ENCODE data around the gene NOD1.
"Not testable (repeated sequence)": the region's sequence is repeated elsewhere in the genome, so short reads cannot be mapped to it uniquely, and the experiment has no call there.

Gene NOD1

DNA sequence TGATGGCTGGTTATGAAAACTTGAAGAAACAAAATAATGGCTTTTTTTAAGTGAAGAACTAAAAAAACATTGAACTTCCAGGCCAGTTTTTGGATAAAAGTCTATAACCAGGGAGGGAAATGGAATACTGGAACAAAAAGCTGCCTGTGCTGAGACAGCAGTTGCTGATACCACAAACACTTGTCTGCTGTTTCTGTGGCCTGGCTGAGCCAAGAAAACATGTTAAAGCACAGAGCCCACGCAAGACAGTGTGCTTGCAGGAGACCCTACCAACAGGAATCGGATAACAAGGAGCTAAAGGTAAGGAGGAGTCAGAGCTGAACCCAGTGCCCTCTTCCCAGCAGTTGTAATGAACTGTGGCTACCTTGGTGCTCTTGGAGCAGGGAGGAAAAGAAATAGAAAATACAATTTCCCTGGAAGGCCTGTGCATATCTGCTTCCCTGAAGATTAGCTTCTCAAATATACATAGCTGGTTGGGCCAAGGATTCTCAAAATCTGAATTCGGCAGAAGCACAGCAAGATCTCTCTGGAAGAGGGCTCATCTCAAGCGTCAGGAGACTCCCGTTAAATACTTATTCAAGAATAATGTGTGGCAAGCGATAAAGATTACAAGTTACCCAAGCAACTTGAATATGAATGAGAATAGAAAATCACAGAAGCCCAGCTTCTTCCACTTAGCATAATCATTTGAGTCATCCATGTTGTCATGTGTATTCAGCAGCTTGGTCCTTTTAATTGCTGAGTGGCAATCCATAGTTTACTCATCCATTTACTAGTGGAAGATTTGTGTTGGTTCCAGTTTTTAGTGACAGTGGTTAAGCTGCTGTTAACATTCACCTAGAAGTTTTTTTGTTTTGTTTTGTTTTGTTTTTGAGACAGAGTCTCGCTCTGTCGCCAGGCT is 87.6 kb downstream of the NOD1 start:
- Mint-ChIP-seq H3K27ac (peak overlapping the region; percentile 30), H3K36me3 (ENCODE audit: low read depth) (peaks cover 34% of the 10 kb centered on the region), H3K9me3 (peaks cover 13% of the 10 kb centered on the region), H3K4me3 (no peak overlapping the region), H3K27me3 (no peaks in the 10 kb centered on the region), H3K4me1 (ENCODE audit: low read depth) (peaks cover 24% of the 10 kb centered on the region)
- intact Hi-C loops (cut with micrococcal nuclease): no loop called here

DNA sequence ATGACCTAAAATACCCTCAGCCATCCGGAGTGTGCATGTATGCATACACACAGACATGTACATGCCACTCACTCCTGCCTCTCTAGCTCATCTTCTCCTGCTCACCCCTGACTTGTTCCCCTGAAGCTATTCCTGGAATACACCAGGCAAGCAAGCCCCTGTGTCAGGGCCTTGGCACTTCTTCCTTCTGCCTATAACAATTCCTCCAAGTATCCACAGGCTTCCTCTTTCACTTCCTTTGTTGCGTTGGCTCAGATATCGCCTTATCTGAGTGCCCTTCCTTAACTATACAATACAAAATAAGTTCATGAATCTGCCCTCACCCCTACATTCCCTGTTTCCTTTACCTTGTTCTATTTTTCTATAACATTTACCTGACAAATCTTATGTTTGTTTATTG is 88.8 kb downstream of the NOD1 start:
- intact Hi-C loops (cut with micrococcal nuclease): no loop called here
- Mint-ChIP-seq H3K4me1 (ENCODE audit: low read depth) (peaks cover 24% of the 10 kb centered on the region), H3K4me3 (no peak overlapping the region)

DNA sequence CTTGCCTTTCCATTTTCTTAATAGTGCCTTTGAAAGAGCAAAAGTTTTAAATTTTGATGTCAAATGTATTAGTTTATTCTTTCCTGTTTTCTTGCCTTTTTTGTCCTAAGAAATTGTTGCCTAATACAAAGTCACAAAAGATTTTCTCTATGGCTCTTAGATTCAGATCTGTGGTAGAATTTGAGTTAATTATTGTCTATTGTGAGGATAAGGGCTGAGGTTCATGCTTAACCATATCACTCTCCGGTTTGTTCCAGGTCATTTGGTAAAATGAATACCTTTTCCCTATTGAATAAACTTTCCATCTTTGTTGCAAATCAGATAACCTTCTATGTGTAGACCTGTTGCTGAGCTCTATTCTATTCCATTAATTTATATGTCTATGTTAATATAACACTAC is 96.0 kb downstream of the NOD1 start:
- H3K9me3 Mint-ChIP-seq: no peaks in the 10 kb centered on the region
- intact Hi-C loops (cut with micrococcal nuclease): no loop called here
- H3K27me3 Mint-ChIP-seq: no peaks in the 10 kb centered on the region
- no peak overlapping the region for H3K27ac Mint-ChIP-seq
- no peaks in the 10 kb centered on the region for H3K4me1 Mint-ChIP-seq (ENCODE audit: low read depth)
- H3K4me3 Mint-ChIP-seq: no peak overlapping the region
- H3K36me3 Mint-ChIP-seq (ENCODE audit: low read depth): peaks cover 19% of the 10 kb centered on the region

More for the DNA sequence above, 88.8 kb downstream of the NOD1 start:
- peaks cover 13% of the 10 kb centered on the region for H3K9me3 Mint-ChIP-seq
- peaks cover 24% of the 10 kb centered on the region for H3K36me3 Mint-ChIP-seq (ENCODE audit: low read depth)
- peak overlapping the region; percentile 44 for H3K27ac Mint-ChIP-seq
- no peaks in the 10 kb centered on the region for H3K27me3 Mint-ChIP-seq

DNA sequence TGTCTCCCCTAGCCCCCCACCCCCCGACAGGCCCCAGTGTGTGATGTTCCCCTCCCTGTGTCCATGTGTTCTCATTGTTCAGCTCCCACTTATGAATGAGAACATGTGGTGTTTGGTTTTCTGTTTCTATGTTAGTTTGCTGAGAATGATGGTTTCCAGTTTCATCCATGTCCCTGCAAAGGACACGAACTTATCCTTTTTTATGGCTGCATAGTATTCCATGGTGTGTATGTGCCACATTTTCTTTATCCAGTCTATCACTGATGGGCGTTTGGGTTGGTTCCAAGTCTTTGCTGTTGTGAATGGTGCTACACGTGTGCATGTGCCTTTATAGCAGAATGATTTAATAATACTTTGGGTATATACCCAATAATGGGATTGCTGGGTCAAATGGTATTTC is 97.8 kb downstream of the NOD1 start:
- intact Hi-C loops (cut with micrococcal nuclease); H3K27ac Mint-ChIP-seq; H3K4me1 Mint-ChIP-seq (ENCODE audit: low read depth); H3K27me3 Mint-ChIP-seq; H3K4me3 Mint-ChIP-seq; H3K9me3 Mint-ChIP-seq: not testable (repeated sequence)
- peaks cover 19% of the 10 kb centered on the region for H3K36me3 Mint-ChIP-seq (ENCODE audit: low read depth)

DNA sequence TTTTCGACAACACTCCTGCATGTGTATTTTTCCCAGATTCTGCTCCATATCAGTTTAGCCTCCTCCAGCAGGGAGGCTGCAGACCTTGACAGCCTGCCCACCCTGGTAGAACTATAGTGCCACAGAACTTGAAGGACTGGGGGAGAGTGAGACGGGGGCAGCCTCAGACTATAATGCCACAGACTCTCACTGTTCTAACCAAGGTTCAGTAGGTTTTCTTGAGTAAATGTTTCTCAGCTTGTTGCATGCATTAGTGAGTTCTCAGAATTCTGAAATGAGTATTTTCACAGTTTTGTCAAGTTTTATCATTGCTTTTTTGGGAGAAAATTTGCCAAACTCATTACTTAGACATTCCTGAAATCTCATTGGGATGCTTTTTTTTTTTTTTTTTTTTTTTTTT is 98.3 kb downstream of the NOD1 start:
- Mint-ChIP-seq H3K27me3 (no peaks in the 10 kb centered on the region), H3K4me3 (no peak overlapping the region), H3K36me3 (ENCODE audit: low read depth) (peaks cover 19% of the 10 kb centered on the region), H3K27ac (no peak overlapping the region), H3K9me3 (no peaks in the 10 kb centered on the region), H3K4me1 (ENCODE audit: low read depth) (no peaks in the 10 kb centered on the region)
- intact Hi-C loops (cut with micrococcal nuclease): no loop called here

DNA sequence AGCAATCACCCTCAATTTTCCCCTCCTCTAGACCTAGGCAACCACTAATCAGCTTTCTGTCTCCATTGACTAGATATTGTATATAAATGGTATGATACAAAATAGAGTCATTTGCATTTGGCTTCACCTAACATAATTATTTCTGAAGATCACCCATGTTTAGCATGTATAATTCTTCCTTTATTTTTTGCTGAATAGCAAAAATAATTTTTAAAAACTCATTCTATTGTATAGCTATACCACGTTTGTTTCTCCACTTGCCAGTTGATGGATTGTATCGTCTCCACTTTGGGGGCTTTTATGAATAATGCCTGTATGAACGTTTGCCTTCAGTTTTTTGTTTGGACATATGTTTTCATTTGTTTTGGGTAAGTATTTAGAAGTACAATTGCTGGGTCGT is 98.8 kb downstream of the NOD1 start:
- intact Hi-C loops (cut with micrococcal nuclease): no loop called here

DNA sequence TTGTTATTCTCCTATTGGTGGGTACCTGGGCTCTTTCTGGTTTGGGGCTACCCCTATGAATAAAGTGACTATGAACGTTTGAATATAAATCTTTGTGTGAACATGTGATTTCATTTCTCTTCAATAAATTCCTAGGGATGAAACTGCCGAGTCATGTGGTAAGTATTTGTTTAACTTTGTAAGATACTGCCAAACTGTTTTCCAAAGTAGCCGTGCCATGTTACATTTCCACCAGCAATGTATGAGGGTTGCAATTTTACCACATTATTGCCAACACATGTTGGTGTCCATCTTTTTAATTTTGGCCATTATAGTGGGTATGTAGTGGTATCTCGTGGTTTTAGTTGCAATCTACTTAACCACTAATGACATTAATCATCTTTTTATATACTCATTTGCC is 99.5 kb downstream of the NOD1 start:
- Mint-ChIP-seq H3K27ac (no peak overlapping the region), H3K36me3 (ENCODE audit: low read depth) (peaks cover 19% of the 10 kb centered on the region), H3K9me3 (no peaks in the 10 kb centered on the region), H3K4me1 (ENCODE audit: low read depth) (no peaks in the 10 kb centered on the region), H3K4me3 (no peak overlapping the region), H3K27me3 (no peaks in the 10 kb centered on the region)
- intact Hi-C loops (cut with micrococcal nuclease): no loop called here

More for the DNA sequence above, 98.8 kb downstream of the NOD1 start:
- H3K4me3 Mint-ChIP-seq: no peak overlapping the region
- no peak overlapping the region for H3K27ac Mint-ChIP-seq
- H3K36me3 Mint-ChIP-seq (ENCODE audit: low read depth): peaks cover 19% of the 10 kb centered on the region
- H3K27me3 Mint-ChIP-seq: no peaks in the 10 kb centered on the region
- H3K4me1 Mint-ChIP-seq (ENCODE audit: low read depth): no peaks in the 10 kb centered on the region
- H3K9me3 Mint-ChIP-seq: no peaks in the 10 kb centered on the region

DNA sequence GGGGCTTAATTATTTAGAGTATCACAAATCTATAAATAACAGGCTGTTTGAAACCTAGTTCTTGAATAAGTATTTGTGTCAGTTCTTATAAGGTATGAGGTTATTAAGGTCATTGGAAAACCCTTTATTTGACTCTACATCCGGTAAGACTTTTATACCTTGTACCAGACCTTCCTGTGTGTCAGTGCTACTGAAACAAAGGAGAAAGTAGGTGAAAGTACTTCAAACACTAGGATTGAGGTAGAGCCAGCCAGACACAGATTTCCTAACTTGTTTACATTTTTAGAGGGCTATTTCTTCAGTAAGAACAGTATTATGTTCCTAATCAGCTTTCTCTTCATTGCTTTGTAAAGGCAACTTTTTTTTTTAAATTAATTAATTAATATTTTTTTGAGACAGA is 100.3 kb downstream of the NOD1 start:
- no peak overlapping the region for H3K4me3 Mint-ChIP-seq
- H3K27me3 Mint-ChIP-seq: no peaks in the 10 kb centered on the region
- H3K27ac Mint-ChIP-seq: no peak overlapping the region
- peaks cover 19% of the 10 kb centered on the region for H3K36me3 Mint-ChIP-seq (ENCODE audit: low read depth)
- no peaks in the 10 kb centered on the region for H3K4me1 Mint-ChIP-seq (ENCODE audit: low read depth)
- H3K9me3 Mint-ChIP-seq: no peaks in the 10 kb centered on the region
- intact Hi-C loops (cut with micrococcal nuclease): no loop called here

Data from dendritic cell treated with granulocyte-macrophage colony-stimulating factor and Interleukin-4, amounts not matched to agents 40 ng/mL and 50 ng/mL, for 4 days (primary cell).